KMS-11 (cell line): Measurements from ENCODE around the gene CFAP97D2.
"Not testable (repeated sequence)": the region's sequence is repeated elsewhere in the genome, so short reads cannot be mapped to it uniquely, and the experiment has no call there.

Source experiments
- H2AFZ ChIP-seq: fragments of 200-600 bp; sonication (generic); 2 replicates; pipeline ENCODE4 v1.6.1; 2016; ENCODE audit warnings: antibody characterized with exemption, mixed run types, low read depth
- H3K27ac ChIP-seq: fragments of 200-600 bp; sonication (generic); 2 replicates; pipeline ENCODE4 v1.6.1; 2016; ENCODE audit warnings: mild to moderate bottlenecking, mixed run types
- H3K27me3 ChIP-seq: fragments of 200-600 bp; sonication (generic); 2 replicates; pipeline ENCODE4 v1.6.1; 2017; ENCODE audit warnings: mild to moderate bottlenecking, low read depth, mixed run types, moderate library complexity; ENCODE audit not compliant: insufficient read depth
- H3K36me3 ChIP-seq: fragments of 200-600 bp; sonication (generic); 2 replicates; pipeline ENCODE4 v1.6.1; 2017; ENCODE audit warnings: mild to moderate bottlenecking, mixed run types; ENCODE audit not compliant: insufficient read depth
- H3K4me1 ChIP-seq: fragments of 200-600 bp; sonication (generic); 2 replicates; pipeline ENCODE4 v1.6.1; 2016; ENCODE audit warnings: mild to moderate bottlenecking, low read depth, mixed run types; ENCODE audit not compliant: poor library complexity, severe bottlenecking
- H3K4me2 ChIP-seq: fragments of 200-600 bp; sonication (generic); 2 replicates; pipeline ENCODE4 v1.7.0; 2016; ENCODE audit warnings: mild to moderate bottlenecking, mixed run types
- H3K4me3 ChIP-seq: fragments of 200-600 bp; sonication (generic); IDR thresholded peaks from 2 replicates; pipeline ENCODE4 v1.6.1; 2017; ENCODE audit warnings: low read depth, low read length, mixed read lengths; ENCODE audit not compliant: insufficient read depth
- H3K79me2 ChIP-seq: fragments of 200-600 bp; sonication (generic); 2 replicates; pipeline ENCODE4 v1.6.1; 2016; ENCODE audit warnings: low read depth, mixed run types; ENCODE audit not compliant: insufficient read depth
- H3K9ac ChIP-seq: fragments of 200-600 bp; sonication (generic); 2 replicates; pipeline ENCODE4 v1.6.1; 2016; ENCODE audit warnings: mild to moderate bottlenecking, mixed run types
- H4K20me1 ChIP-seq: fragments of 200-600 bp; sonication (generic); 2 replicates; pipeline ENCODE4 v1.6.1; 2016; ENCODE audit warnings: mild to moderate bottlenecking, mixed run types; ENCODE audit not compliant: insufficient read depth
- TF ChIP-seq, protein P1 (sequence below): fragments of 200-600 bp; sonication (generic); conservative IDR thresholded peaks from 2 replicates; pipeline ENCODE4 v1.6.1; 2017; ENCODE audit warnings: low read depth, mild to moderate bottlenecking, antibody characterized with exemption, low read length, moderate library complexity, mixed read lengths

CFAP97D2 gene

DNA sequence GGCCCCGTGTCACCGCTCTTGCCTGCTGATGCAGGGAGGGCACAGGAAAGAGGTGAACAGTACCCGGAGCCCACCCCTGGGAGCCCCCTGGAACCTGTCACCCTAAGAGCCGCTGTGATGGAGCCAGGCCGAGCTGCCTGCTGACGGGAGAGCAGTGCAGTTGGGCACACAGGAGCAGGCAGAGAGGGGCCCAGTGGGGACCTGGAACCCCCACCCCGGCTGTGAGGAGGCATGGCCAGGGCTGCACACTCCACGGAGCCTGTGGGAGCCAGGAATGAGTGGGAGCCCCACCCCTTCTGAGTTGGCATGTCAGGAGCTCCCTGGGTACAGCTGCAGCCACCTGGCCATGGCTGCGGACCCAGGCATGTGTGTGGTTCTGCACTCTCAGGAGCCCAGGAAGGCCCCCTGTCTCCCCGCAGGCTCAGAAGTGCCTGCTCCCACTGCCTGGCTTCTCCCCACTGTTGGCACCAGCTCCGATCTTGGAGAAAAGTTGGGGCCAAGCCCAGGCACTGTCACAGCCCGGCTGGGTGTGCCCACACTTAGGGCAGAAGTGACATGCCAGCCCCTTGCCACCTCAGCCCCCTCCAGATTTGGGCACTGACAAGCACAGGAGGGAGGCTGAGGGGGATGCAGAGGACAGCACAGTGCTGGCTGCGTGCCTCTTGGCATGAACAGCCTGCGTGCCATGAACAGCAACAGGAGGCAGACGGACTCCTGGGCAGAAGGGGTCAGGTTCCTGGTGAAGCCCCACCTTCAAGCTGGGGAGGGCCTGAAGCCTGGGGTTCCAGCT lies 6.3 kb downstream of the CFAP97D2 start:
- TF ChIP-seq, protein P1, sequence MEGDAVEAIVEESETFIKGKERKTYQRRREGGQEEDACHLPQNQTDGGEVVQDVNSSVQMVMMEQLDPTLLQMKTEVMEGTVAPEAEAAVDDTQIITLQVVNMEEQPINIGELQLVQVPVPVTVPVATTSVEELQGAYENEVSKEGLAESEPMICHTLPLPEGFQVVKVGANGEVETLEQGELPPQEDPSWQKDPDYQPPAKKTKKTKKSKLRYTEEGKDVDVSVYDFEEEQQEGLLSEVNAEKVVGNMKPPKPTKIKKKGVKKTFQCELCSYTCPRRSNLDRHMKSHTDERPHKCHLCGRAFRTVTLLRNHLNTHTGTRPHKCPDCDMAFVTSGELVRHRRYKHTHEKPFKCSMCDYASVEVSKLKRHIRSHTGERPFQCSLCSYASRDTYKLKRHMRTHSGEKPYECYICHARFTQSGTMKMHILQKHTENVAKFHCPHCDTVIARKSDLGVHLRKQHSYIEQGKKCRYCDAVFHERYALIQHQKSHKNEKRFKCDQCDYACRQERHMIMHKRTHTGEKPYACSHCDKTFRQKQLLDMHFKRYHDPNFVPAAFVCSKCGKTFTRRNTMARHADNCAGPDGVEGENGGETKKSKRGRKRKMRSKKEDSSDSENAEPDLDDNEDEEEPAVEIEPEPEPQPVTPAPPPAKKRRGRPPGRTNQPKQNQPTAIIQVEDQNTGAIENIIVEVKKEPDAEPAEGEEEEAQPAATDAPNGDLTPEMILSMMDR: no peak
- Histone ChIP-seq H3K9ac (no peak overlapping the region), H3K4me2 (no peak overlapping the region), H3K4me3 (no peak overlapping the region), H2AFZ (no peak overlapping the region), H4K20me1 (no peaks in the 10 kb centered on the region), H3K27me3 (no peaks in the 10 kb centered on the region), H3K27ac (no peak overlapping the region), H3K36me3 (no peaks in the 10 kb centered on the region), H3K4me1 (no peaks in the 10 kb centered on the region), H3K79me2 (no peaks in the 10 kb centered on the region)

DNA sequence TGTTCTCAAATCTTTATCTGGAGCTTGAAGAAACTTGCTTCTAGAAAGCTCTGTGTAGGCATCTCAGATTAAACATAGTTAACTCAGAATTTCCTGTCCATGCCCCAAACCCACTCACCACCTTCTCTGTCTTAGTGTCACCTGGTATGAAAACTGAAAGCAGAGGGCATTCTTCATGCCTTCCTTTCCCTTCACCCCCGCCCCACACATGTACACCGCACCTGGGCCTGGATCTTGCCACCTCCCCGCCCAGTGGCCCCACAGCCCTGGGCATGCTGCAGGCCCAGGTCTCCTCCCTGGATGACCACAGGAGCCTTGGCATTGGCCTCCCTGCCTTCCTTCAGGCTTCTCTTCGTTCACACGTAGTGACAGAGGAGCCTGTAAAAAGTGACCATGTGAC lies 15.8 kb downstream of the CFAP97D2 start:
- Histone ChIP-seq H3K79me2 (no peaks in the 10 kb centered on the region), H3K4me1 (no peaks in the 10 kb centered on the region), H3K4me3 (no peak overlapping the region), H3K27ac (no peak overlapping the region), H3K4me2 (no peak overlapping the region), H3K36me3 (no peaks in the 10 kb centered on the region), H2AFZ (no peak overlapping the region), H4K20me1 (no peaks in the 10 kb centered on the region), H3K9ac (no peak overlapping the region), H3K27me3 (no peaks in the 10 kb centered on the region)
- TF ChIP-seq, protein P1: no peak

DNA sequence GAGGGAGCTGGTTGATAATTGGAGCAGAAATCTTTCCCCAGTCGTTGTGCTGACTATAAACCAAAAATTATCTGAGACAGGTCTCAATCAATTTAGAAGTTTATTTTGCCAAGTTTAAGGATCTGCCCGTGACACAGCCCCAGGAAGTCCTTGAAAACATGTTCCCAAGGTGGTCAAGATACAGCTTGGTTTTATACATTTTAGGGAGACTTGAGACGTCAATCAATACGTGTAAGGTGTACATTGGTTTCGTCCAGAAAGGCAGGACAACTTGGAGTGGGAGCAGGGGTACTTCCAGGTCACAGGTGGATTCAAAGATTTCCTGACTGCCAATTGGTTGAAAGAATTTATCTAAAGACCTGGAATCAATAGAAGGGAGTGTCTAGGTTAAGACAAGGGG lies 17.6 kb downstream of the CFAP97D2 start:
- no peak overlapping the region for H3K27ac ChIP-seq
- H3K4me3 ChIP-seq: no peak overlapping the region
- no peaks in the 10 kb centered on the region for H3K27me3 ChIP-seq
- TF ChIP-seq, protein P1: no peak
- H3K79me2 ChIP-seq: no peaks in the 10 kb centered on the region
- no peaks in the 10 kb centered on the region for H3K36me3 ChIP-seq
- H4K20me1 ChIP-seq: no peaks in the 10 kb centered on the region
- no peak overlapping the region for H2AFZ ChIP-seq
- H3K4me2 ChIP-seq: no peak overlapping the region
- no peaks in the 10 kb centered on the region for H3K4me1 ChIP-seq
- H3K9ac ChIP-seq: no peak overlapping the region

DNA sequence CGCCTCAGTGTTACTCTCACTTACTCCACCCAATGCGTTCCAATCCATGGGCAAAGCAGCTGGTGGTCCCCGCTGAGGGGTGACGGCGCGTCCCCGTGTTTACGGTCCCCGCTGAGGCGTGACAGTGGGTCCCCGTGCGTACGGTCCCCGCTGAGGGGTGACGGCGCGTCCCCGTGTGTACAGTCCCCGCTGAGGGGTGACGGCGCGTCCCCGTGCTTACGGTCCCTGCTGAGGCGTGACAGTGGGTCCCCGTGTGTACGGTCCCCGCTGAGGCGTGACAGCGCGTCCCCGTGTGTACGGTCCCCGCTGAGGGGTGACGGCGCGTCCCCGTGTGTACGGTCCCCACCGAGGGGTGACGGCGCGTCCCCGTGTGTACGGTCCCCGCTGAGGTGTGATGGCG lies 19.5 kb downstream of the CFAP97D2 start:
- H3K36me3 ChIP-seq: no peaks in the 10 kb centered on the region
- H3K9ac ChIP-seq: no peak overlapping the region
- no peaks in the 10 kb centered on the region for H3K4me1 ChIP-seq
- no peaks in the 10 kb centered on the region for H3K79me2 ChIP-seq
- no peak overlapping the region for H3K27ac ChIP-seq
- H3K4me3 ChIP-seq: no peak overlapping the region
- H3K4me2 ChIP-seq: no peak overlapping the region
- TF ChIP-seq, protein P1: no peak
- H2AFZ ChIP-seq: no peak overlapping the region
- no peaks in the 10 kb centered on the region for H4K20me1 ChIP-seq
- no peaks in the 10 kb centered on the region for H3K27me3 ChIP-seq

DNA sequence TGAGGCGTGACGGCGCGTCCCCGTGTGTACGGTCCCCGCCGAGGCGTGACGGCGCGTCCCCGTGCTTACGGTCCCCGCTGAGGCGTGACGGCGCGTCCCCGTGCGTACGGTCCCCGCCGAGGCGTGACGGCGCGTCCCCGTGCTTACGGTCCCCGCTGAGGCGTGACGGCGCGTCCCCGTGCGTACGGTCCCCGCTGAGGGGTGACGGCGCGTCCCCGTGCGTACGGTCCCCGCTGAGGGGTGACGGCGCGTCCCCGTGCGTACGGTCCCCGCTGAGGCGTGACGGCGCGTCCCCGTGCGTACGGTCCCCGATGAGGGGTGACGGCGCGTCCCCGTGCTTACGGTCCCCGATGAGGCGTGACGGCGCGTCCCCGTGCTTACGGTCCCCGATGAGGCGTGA lies 20.5 kb downstream of the CFAP97D2 start:
- H3K9ac ChIP-seq, H2AFZ ChIP-seq: not testable (repeated sequence)

More for the DNA sequence above, 20.5 kb downstream of the CFAP97D2 start:
- H3K36me3 ChIP-seq, H3K4me3 ChIP-seq, H3K27ac ChIP-seq, H3K79me2 ChIP-seq, H3K4me1 ChIP-seq, H3K4me2 ChIP-seq, H4K20me1 ChIP-seq, H3K27me3 ChIP-seq: not testable (repeated sequence)
